ENCODE data around the gene QPCTL. TPM values are rescaled to one million over a fixed set of nuclear protein-coding genes. Genes with fewer than 3 reads are reported as not detected.
A peak's percentile ranks its signal among the peaks of the same experiment; 100 is the strongest.

QPCTL gene
- total RNA-seq, 3 donors from 2014 or later (not counting 1 experiment from before 2014, with no cell fraction given) = 8.7 to 11.5 (median 10.0) TPM

- H3K27ac ChIP-seq (ENCODE audit: low read length) = peak overlapping the region; percentile 79
- peak overlapping the region; percentile 84 for H3K4me3 ChIP-seq (ENCODE audit: low read length)
- 25% methylated on average over 10 of the region's 10 CpGs for WGBS (ENCODE audit: insufficient coverage)
- H3K4me1 ChIP-seq (ENCODE audit: control insufficient read depth, insufficient read depth, low read length) = peaks cover 20% of the 10 kb centered on the region
- H3K27me3 ChIP-seq (ENCODE audit: control insufficient read depth, insufficient read depth, low read length) = no peaks in the 10 kb centered on the region
- no peaks in the 10 kb centered on the region for H3K9me3 ChIP-seq (ENCODE audit: control insufficient read depth, insufficient read depth, low read length)
- Mint-ChIP-seq H3K36me3 (no peaks in the 10 kb centered on the region), H3K27me3 (ENCODE audit: low read depth in 2 of 2) (no peaks in the 10 kb centered on the region), H3K27ac (peak overlapping the region; percentile 90 to 97), H3K4me3 (peak overlapping the region; percentile 95), H3K4me1 (peaks cover 25 to 34% of the 10 kb centered on the region in 2 donors), H3K9me3 (no peaks in the 10 kb centered on the region)
- no peak for TF ChIP-seq CTCF (IDR thresholded peaks at IDR 0.05)
- DNase-seq (peak in 1 of 2 donors; percentile 23), ATAC-seq (no peak)
- intact Hi-C loops (cut with micrococcal nuclease) = loop anchor here (1.0 to 2.0 kb wide), 2 partner anchors 13 to 37 kb away; partner anchors contain the start of gene QPCTL
- H3K36me3 ChIP-seq (ENCODE audit: control insufficient read depth, insufficient read depth, low read length) = no peaks in the 10 kb centered on the region
These were observed 37.4 kb downstream of the QPCTL start for GRCh38 chr19:45729800-45730290.

GRCh38 chr19:45730368-45731288, 38.2 kb downstream of the QPCTL start, which contains the start of gene FBXO46:
FBXO46 (minus strand) TSS chr19:45730896; CDS start chr19:45713495, 17,401 bp downstream.
- Histone ChIP-seq H3K4me3 (ENCODE audit: low read length) (peak within 1 kb of the TSS; percentile 84), H3K36me3 (ENCODE audit: control insufficient read depth, insufficient read depth, low read length) (no peaks in the 10 kb centered on the region), H3K4me1 (ENCODE audit: control insufficient read depth, insufficient read depth, low read length) (peaks cover 20% of the 10 kb centered on the region), H3K27me3 (ENCODE audit: control insufficient read depth, insufficient read depth, low read length) (no peaks in the 10 kb centered on the region), H3K27ac (ENCODE audit: low read length) (peak within 1 kb of the TSS; percentile 79), H3K9me3 (ENCODE audit: control insufficient read depth, insufficient read depth, low read length) (no peaks in the 10 kb centered on the region)
- peaks cover 25 to 34% of the 10 kb centered on the region in 2 donors for H3K4me1 Mint-ChIP-seq
- H3K9me3 Mint-ChIP-seq = no peaks in the 10 kb centered on the region
- peak within 1 kb of the TSS; percentile 95 for H3K4me3 Mint-ChIP-seq
- DNase-seq = peak; percentile 81 to 97
- no peak for TF ChIP-seq CTCF (IDR thresholded peaks at IDR 0.05)
- peak; percentile 99 to 100 (median 99) for ATAC-seq
- H3K36me3 Mint-ChIP-seq = no peaks in the 10 kb centered on the region
- no peaks in the 10 kb centered on the region for H3K27me3 Mint-ChIP-seq (ENCODE audit: low read depth in 2 of 2)
- intact Hi-C loops (cut with micrococcal nuclease) = loop anchor here (1.0 to 2.0 kb wide), 2 partner anchors 13 to 38 kb away; partner anchors contain the start of gene QPCTL
- WGBS (ENCODE audit: insufficient coverage) = 1% methylated on average over 48 of the region's 48 CpGs
- H3K27ac Mint-ChIP-seq = peak within 1 kb of the TSS; percentile 90 to 97

GRCh38 chr19:45733160-45733810, 40.8 kb downstream of the QPCTL start, which contains the start of gene MEIOSIN:
MEIOSIN (plus strand) TSS chr19:45733439; CDS start chr19:45735377, 1,938 bp downstream.
- no peak within 1 kb of the TSS for H3K27ac ChIP-seq (ENCODE audit: low read length)
- H3K4me3 ChIP-seq (ENCODE audit: low read length) = no peak within 1 kb of the TSS
- Mint-ChIP-seq H3K4me1 (peaks cover 20 to 23% of the 10 kb centered on the region in 2 donors), H3K27ac (no peak within 1 kb of the TSS), H3K27me3 (ENCODE audit: low read depth in 2 of 2) (no peaks in the 10 kb centered on the region), H3K4me3 (peak within 1 kb of the TSS; percentile 13), H3K9me3 (no peaks in the 10 kb centered on the region), H3K36me3 (no peaks in the 10 kb centered on the region)
- no peaks in the 10 kb centered on the region for H3K27me3 ChIP-seq (ENCODE audit: control insufficient read depth, insufficient read depth, low read length)
- no peaks in the 10 kb centered on the region for H3K9me3 ChIP-seq (ENCODE audit: control insufficient read depth, insufficient read depth, low read length)
- no peak for ATAC-seq
- peaks cover 20% of the 10 kb centered on the region for H3K4me1 ChIP-seq (ENCODE audit: control insufficient read depth, insufficient read depth, low read length)
- DNase-seq = no peak
- no peak for TF ChIP-seq CTCF (IDR thresholded peaks at IDR 0.05)
- H3K36me3 ChIP-seq (ENCODE audit: control insufficient read depth, insufficient read depth, low read length) = no peaks in the 10 kb centered on the region
- intact Hi-C loops (cut with micrococcal nuclease) = no loop called here
- 94% methylated on average over 59 of the region's 59 CpGs for whole genome bisulfite sequencing (ENCODE audit: insufficient coverage)

Data from natural killer cell (primary cell).